Osteocyte (in vitro differentiated cells): ENCODE measurements around the gene MYO15A. TPM values are rescaled to one million over a fixed set of nuclear protein-coding genes. Genes with fewer than 3 reads are reported as not detected.

Experiments used
- DNase-seq: peaks from one replicate; pipeline ENCODE4 v3.0.0; 2021; ENCODE audit warnings: mixed read lengths; ENCODE audit not compliant: unreplicated experiment; ENCODE audit errors: extremely low spot score
- H3K27ac Mint-ChIP-seq: one replicate; pipeline ENCODE4 v1.8.0; 2021; ENCODE audit warnings: mild to moderate bottlenecking, mixed read lengths; ENCODE audit not compliant: unreplicated experiment
- H3K27me3 Mint-ChIP-seq: one replicate; pipeline ENCODE4 v1.8.0; 2021; ENCODE audit warnings: mixed read lengths; ENCODE audit not compliant: unreplicated experiment
- H3K36me3 Mint-ChIP-seq: one replicate; pipeline ENCODE4 v1.8.0; 2021; ENCODE audit warnings: mixed read lengths; ENCODE audit not compliant: unreplicated experiment
- H3K4me1 Mint-ChIP-seq: one replicate; pipeline ENCODE4 v1.8.0; 2021; ENCODE audit warnings: mixed read lengths; ENCODE audit not compliant: unreplicated experiment
- H3K4me3 Mint-ChIP-seq: one replicate; pipeline ENCODE4 v1.8.0; 2021; ENCODE audit warnings: mild to moderate bottlenecking, moderate library complexity, mixed read lengths; ENCODE audit not compliant: unreplicated experiment
- H3K9me3 Mint-ChIP-seq: one replicate; pipeline ENCODE4 v1.8.0; 2021; ENCODE audit warnings: mixed read lengths; ENCODE audit not compliant: unreplicated experiment
- CTCF ChIP-seq: fragments of 200-600 bp; sonication (generic); IDR thresholded peaks from 2 replicates; pipeline ENCODE4 v1.5.0; 2021; ENCODE audit warnings: antibody characterized with exemption, mild to moderate bottlenecking, moderate library complexity
- total RNA-seq: library from RNA; stranded (reverse); gene quantifications from 2 replicates; pipeline ENCODE4 v1.2.1, GENCODE V29; 2021

MYO15A gene
- total RNA-seq, 1 donor from 2014 or later, result 0.21 TPM

GRCh38 chr17:18129041-18129502 lies 20.5 kb downstream of the MYO15A start:
- H3K4me3 Mint-ChIP-seq, result no peak overlapping the region
- H3K4me1 Mint-ChIP-seq, result no peaks in the 10 kb centered on the region
- no peak for DNase-seq
- TF ChIP-seq CTCF, result no peak
- no peak overlapping the region for H3K27ac Mint-ChIP-seq
- H3K9me3 Mint-ChIP-seq, result no peaks in the 10 kb centered on the region
- no peaks in the 10 kb centered on the region for H3K27me3 Mint-ChIP-seq
- H3K36me3 Mint-ChIP-seq, result no peaks in the 10 kb centered on the region

DNA sequence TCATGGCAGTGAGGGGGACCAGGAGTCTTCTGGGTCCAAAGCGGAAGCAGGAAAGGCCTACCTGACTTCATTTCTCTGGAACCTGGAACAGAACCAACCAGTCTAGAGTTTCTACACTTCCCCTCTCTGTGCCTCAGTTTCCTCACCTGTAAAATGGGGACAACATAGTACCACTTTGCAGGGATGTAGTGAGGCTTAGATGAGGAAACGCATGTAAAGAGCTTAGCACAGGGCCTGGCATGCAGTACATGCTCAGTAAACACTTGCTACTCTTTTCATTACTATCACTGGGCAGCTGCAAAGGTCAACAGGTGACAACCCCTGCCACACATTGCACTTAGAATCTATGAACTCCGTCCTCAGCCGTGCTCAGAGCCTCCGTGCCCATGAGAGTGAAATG lies 24.2 kb downstream of the MYO15A start:
- Mint-ChIP-seq H3K4me3 (no peak overlapping the region), H3K27me3 (no peaks in the 10 kb centered on the region), H3K36me3 (no peaks in the 10 kb centered on the region), H3K27ac (no peak overlapping the region), H3K9me3 (no peaks in the 10 kb centered on the region), H3K4me1 (no peaks in the 10 kb centered on the region)
- no peak for DNase-seq
- TF ChIP-seq CTCF, result no peak

- no peak for TF ChIP-seq CTCF
- H3K36me3 Mint-ChIP-seq, result no peaks in the 10 kb centered on the region
- no peak overlapping the region for H3K27ac Mint-ChIP-seq
- DNase-seq, result no peak
- no peaks in the 10 kb centered on the region for H3K4me1 Mint-ChIP-seq
- no peaks in the 10 kb centered on the region for H3K9me3 Mint-ChIP-seq
- no peaks in the 10 kb centered on the region for H3K27me3 Mint-ChIP-seq
- H3K4me3 Mint-ChIP-seq, result no peak overlapping the region
Measured at GRCh38 chr17:18136357-18136756, 27.8 kb downstream of the MYO15A start.

GRCh38 chr17:18138065-18138749 lies 29.7 kb downstream of the MYO15A start:
- no peaks in the 10 kb centered on the region for H3K9me3 Mint-ChIP-seq
- H3K27me3 Mint-ChIP-seq, result no peaks in the 10 kb centered on the region
- no peak for TF ChIP-seq CTCF
- no peak overlapping the region for H3K4me3 Mint-ChIP-seq
- no peaks in the 10 kb centered on the region for H3K4me1 Mint-ChIP-seq
- H3K27ac Mint-ChIP-seq, result no peak overlapping the region
- no peaks in the 10 kb centered on the region for H3K36me3 Mint-ChIP-seq
- no peak for DNase-seq

- Mint-ChIP-seq H3K4me1 (no peaks in the 10 kb centered on the region), H3K9me3 (no peaks in the 10 kb centered on the region), H3K36me3 (no peaks in the 10 kb centered on the region), H3K4me3 (no peak overlapping the region), H3K27ac (no peak overlapping the region), H3K27me3 (no peaks in the 10 kb centered on the region)
- no peak for TF ChIP-seq CTCF
- DNase-seq, result no peak
Measured at GRCh38 chr17:18139092-18139491, 30.5 kb downstream of the MYO15A start.
